ENCODE data around the gene CYP19A1. TPM values are rescaled to one million over a fixed set of nuclear protein-coding genes. Genes with fewer than 3 reads are reported as not detected.

Gene CYP19A1
- total and polyA plus RNA-seq, 10 of the 15 experiments (the other 5 are each of a cell fraction or from before 2014, with no cell fraction given): 0.08 to 1.8 (median 0.70) TPM

DNA sequence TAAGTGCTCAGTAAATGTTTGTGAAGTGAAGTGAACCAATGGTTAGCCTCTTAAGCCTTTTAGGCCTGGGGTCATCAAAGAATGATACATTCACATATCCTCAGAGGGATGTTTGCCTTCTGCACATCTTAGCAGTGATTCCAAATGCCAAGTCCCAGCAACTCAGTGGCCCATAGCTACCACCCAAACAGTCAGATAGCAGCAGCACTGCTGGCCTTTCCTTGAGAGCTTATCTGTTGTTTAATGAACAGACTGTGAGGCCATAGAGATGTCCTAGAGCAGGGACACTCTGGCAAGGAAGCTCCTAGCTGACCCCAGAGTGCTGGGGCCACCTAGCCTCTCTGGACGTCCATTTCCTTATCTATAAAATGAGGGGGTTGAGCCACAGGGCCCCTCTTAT, 86.8 kb downstream of the CYP19A1 start:
- ATAC-seq (no peak), FAIRE-seq (no peak), DNase-seq (ENCODE audit: low read depth, low spot score) (no peak)
- Histone ChIP-seq H3K4me3 (no peak overlapping the region), H4K20me1 (ENCODE audit: control insufficient read depth, insufficient read depth) (no peaks in the 10 kb centered on the region), H3K9me3 (replicated peaks; ENCODE audit: control insufficient read depth, insufficient read depth, low read length) (no peaks in the 10 kb centered on the region), H3K4me1 (ENCODE audit: control insufficient read depth, insufficient read depth, low read length) (no peaks in the 10 kb centered on the region), H3K9ac (ENCODE audit: control insufficient read depth, insufficient read depth, low read length) (no peak overlapping the region), H3K27ac (ENCODE audit: control insufficient read depth, insufficient read depth) (no peak overlapping the region), H3K79me2 (ENCODE audit: control insufficient read depth, insufficient read depth, low read length) (no peaks in the 10 kb centered on the region), H2AFZ (ENCODE audit: control insufficient read depth, low read depth, low read length) (no peak overlapping the region), H3K4me2 (ENCODE audit: control insufficient read depth, insufficient read depth) (no peak overlapping the region), H3K27me3 (replicated peaks in 1 of 2; ENCODE audit: control insufficient read depth in 2 of 2, insufficient read depth in 2 of 2, low read length in 1 of 2) (peaks cover 0 to 2% of the 10 kb centered on the region in 2 experiments; a peak in 2 of 4 replicates), H3K36me3 (ENCODE audit: control insufficient read depth in 2 of 2, insufficient read depth in 2 of 2, low read length in 1 of 2) (no peaks in the 10 kb centered on the region)
- intact Hi-C loops (cut with micrococcal nuclease; ENCODE audit: unreplicated experiment) (no loop called here), in situ Hi-C loops (cut with MboI) (no loop called here)
- SMC1A ChIA-PET (ENCODE audit: uncharacterized antibody, unreplicated experiment): no interaction called here
- BruUV-seq (replicated peaks): no TSS peak
- CTCF ChIA-PET: no interaction called here
- RAD21 ChIA-PET (ENCODE audit: unreplicated experiment): no interaction called here
- WGBS (ENCODE audit: insufficient coverage, insufficient replicate concordance, low lambda C conversion rate, missing lambda C conversion rate): 0% methylated on average over 1 of the region's 1 CpG
- TF ChIP-seq ZNF217 (IDR thresholded peaks at IDR 0.05) (no peak), NR2F1 (conservative IDR thresholded peaks at IDR 0.05) (no peak), BRCA1 (IDR thresholded peaks at IDR 0.05; ENCODE audit: low read depth, low read length) (no peak), CREM (IDR thresholded peaks at IDR 0.05; ENCODE audit: low read depth) (no peak), CHD2 (IDR thresholded peaks at IDR 0.05; ENCODE audit: borderline replicate concordance, low read depth, low read length) (no peak), E2F4 (IDR thresholded peaks at IDR 0.05; ENCODE audit: low read depth, low read length) (no peak), NR2C1 (IDR thresholded peaks at IDR 0.05) (no peak), CUX1 (IDR thresholded peaks at IDR 0.05; ENCODE audit: insufficient replicate concordance, low read depth, low read length) (no peak), ZBED1 (IDR thresholded peaks at IDR 0.05; ENCODE audit: borderline replicate concordance) (no peak), SMARCA5 (IDR thresholded peaks at IDR 0.05) (no peak), ZSCAN29 (IDR thresholded peaks at IDR 0.05) (no peak), JUND (IDR thresholded peaks at IDR 0.05; ENCODE audit: low read depth, low read length) (no peak), ATF7 (IDR thresholded peaks at IDR 0.05; ENCODE audit: low read depth) (no peak), BMI1 (IDR thresholded peaks at IDR 0.05; ENCODE audit: borderline replicate concordance) (no peak), MYC (IDR thresholded peaks at IDR 0.05; ENCODE audit: insufficient read depth, insufficient read length, insufficient replicate concordance, low read length, severe bottlenecking) (no peak), RBBP5 (conservative IDR thresholded peaks at IDR 0.05) (no peak)
- TF ChIP-seq, protein P1, sequence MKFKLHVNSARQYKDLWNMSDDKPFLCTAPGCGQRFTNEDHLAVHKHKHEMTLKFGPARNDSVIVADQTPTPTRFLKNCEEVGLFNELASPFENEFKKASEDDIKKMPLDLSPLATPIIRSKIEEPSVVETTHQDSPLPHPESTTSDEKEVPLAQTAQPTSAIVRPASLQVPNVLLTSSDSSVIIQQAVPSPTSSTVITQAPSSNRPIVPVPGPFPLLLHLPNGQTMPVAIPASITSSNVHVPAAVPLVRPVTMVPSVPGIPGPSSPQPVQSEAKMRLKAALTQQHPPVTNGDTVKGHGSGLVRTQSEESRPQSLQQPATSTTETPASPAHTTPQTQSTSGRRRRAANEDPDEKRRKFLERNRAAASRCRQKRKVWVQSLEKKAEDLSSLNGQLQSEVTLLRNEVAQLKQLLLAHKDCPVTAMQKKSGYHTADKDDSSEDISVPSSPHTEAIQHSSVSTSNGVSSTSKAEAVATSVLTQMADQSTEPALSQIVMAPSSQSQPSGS (IDR thresholded peaks at IDR 0.05; ENCODE audit: low read length): no peak
- TF ChIP-seq, protein P2, sequence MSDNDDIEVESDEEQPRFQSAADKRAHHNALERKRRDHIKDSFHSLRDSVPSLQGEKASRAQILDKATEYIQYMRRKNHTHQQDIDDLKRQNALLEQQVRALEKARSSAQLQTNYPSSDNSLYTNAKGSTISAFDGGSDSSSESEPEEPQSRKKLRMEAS (IDR thresholded peaks at IDR 0.05; ENCODE audit: low read depth, low read length): no peak
- POLR2A ChIA-PET: no interaction called here
